PC-9 (cell line): ENCODE results near the gene DIP2C. TPM values are rescaled to one million over a fixed set of nuclear protein-coding genes. Genes with fewer than 3 reads are reported as not detected.
"Not testable (repeated sequence)": the region's sequence is repeated elsewhere in the genome, so short reads cannot be mapped to it uniquely, and the experiment has no call there.

Experiments
- BruUV-seq: library from RNA; stranded (reverse); fragments of 400-500 nt; replicated peaks from 2 replicates; lab custom pipeline; 2021; lab: Mats Ljungman, UMichigan
- CTCF ChIA-PET: fragments of 300-600 bp; sonication (Branson Sonifier 250); formaldehyde crosslinking; loops from one replicate; lab custom pipeline; 2022; ENCODE audit warnings: antibody characterized with exemption; lab: Charles Lee
- POLR2A ChIA-PET: fragments of 300-600 bp; sonication (Branson Sonifier 250); formaldehyde crosslinking; loops from one replicate; lab custom pipeline; 2022; ENCODE audit warnings: antibody characterized with exemption; ENCODE audit not compliant: unreplicated experiment; lab: Charles Lee
- DNase-seq, 2 experiments: peaks; one replicate each; pipeline versions ENCODE4 v3.0.0 to v3.0.0-alpha.2; 2015 to 2022; ENCODE audit warnings: mixed read lengths in 1 of 2
- H2AFZ ChIP-seq: fragments of 200-600 bp; sonication (generic); 2 replicates; pipeline ENCODE4 v1.8.1; 2017; ENCODE audit warnings: antibody characterized with exemption
- H3F3A ChIP-seq: fragments of 200-600 bp; sonication (generic); 2 replicates; pipeline ENCODE4 v1.8.1; 2017; ENCODE audit warnings: antibody characterized with exemption, mild to moderate bottlenecking, low read depth; ENCODE audit not compliant: insufficient read depth
- H3K27ac ChIP-seq: fragments of 200-600 bp; sonication (generic); 2 replicates; pipeline ENCODE4 v1.6.1; 2016; ENCODE audit warnings: mixed run types
- H3K27me3 ChIP-seq: fragments of 200-600 bp; sonication (generic); 2 replicates; pipeline ENCODE4 v1.6.1; 2016; ENCODE audit warnings: low read depth, mixed run types; ENCODE audit not compliant: insufficient read depth
- H3K36me3 ChIP-seq: fragments of 200-600 bp; sonication (generic); 2 replicates; pipeline ENCODE4 v1.6.1; 2016; ENCODE audit warnings: low read depth, mixed run types
- H3K4me1 ChIP-seq: fragments of 200-600 bp; sonication (generic); replicated peaks from 2 replicates; pipeline ENCODE4 v1.6.1; 2016; ENCODE audit warnings: mixed run types; ENCODE audit not compliant: insufficient read depth
- H3K4me2 ChIP-seq: fragments of 200-600 bp; sonication (generic); 2 replicates; pipeline ENCODE4 v1.6.1; 2017; ENCODE audit warnings: mixed run types
- H3K4me3 ChIP-seq: fragments of 200-600 bp; sonication (generic); 2 replicates; pipeline ENCODE4 v1.6.1; 2016; ENCODE audit warnings: mixed run types
- H3K79me2 ChIP-seq: fragments of 200-600 bp; sonication (generic); 2 replicates; pipeline ENCODE4 v1.6.1; 2017; ENCODE audit warnings: low read depth, mixed run types
- H3K9me2 ChIP-seq: fragments of 200-600 bp; sonication (generic); 2 replicates; pipeline ENCODE4 v1.8.1; 2017; ENCODE audit warnings: mild to moderate bottlenecking; ENCODE audit not compliant: insufficient read depth
- H3K9me3 ChIP-seq: fragments of 200-600 bp; sonication (generic); 2 replicates; pipeline ENCODE4 v1.8.1; 2016; ENCODE audit warnings: low read depth; ENCODE audit not compliant: insufficient read depth
- H4K20me1 ChIP-seq: fragments of 200-600 bp; sonication (generic); 2 replicates; pipeline ENCODE4 v1.8.1; 2017; ENCODE audit not compliant: insufficient read depth
- CTCF ChIP-seq: fragments of 200-600 bp; sonication (generic); conservative IDR thresholded peaks from 2 replicates; pipeline ENCODE4 v1.6.1; 2017; ENCODE audit warnings: mixed run types, antibody characterized with exemption, mild to moderate bottlenecking, moderate library complexity
- EZH2 ChIP-seq: fragments of 200-600 bp; sonication (generic); IDR thresholded peaks from 2 replicates; pipeline ENCODE4 v1.8.0; 2017; ENCODE audit warnings: antibody characterized with exemption, low read depth
- intact Hi-C: fragments of 100-400 bp; cut with micrococcal nuclease; formaldehyde crosslinking; loops from one replicate; pipeline ENCODE4 v1.10.0; 2022; ENCODE audit not compliant: unreplicated experiment
- total RNA-seq: library from RNA; stranded (reverse); gene quantifications from 2 replicates; pipeline ENCODE4 v1.2.3, GENCODE V29; 2021

DIP2C gene
- total RNA-seq, 1 experiment from 2014 or later, result 0.83 TPM

GRCh38 chr10:612696-613095 is 76.8 kb downstream of the DIP2C start:
- CTCF ChIA-PET, result no interaction called here
- H3K27ac ChIP-seq, result no peak overlapping the region
- no peaks in the 10 kb centered on the region for H3K4me1 ChIP-seq
- BruUV-seq, result no TSS peak
- POLR2A ChIA-PET, result interaction anchor here (0.7 kb wide), 1 partner anchor 284 kb away, joined by 3 read pairs; no protein-coding TSS in a partner anchor
- no peak overlapping the region for H3K4me3 ChIP-seq
- H2AFZ ChIP-seq, result no peak overlapping the region
- no peaks in the 10 kb centered on the region for H3F3A ChIP-seq
- no peaks in the 10 kb centered on the region for H3K79me2 ChIP-seq
- H3K4me2 ChIP-seq, result no peak overlapping the region
- no peaks in the 10 kb centered on the region for H4K20me1 ChIP-seq
- no peaks in the 10 kb centered on the region for H3K9me3 ChIP-seq
- intact Hi-C loops, result loop anchor here (1.0 kb wide), 1 partner anchor 65 kb away; no protein-coding TSS in a partner anchor
- peaks cover 12% of the 10 kb centered on the region; the same call in 1 of the 2 replicates for H3K27me3 ChIP-seq
- H3K36me3 ChIP-seq, result no peaks in the 10 kb centered on the region
- no peak for DNase-seq
- TF ChIP-seq CTCF (no peak), EZH2 (no peak)
- no peaks in the 10 kb centered on the region for H3K9me2 ChIP-seq

GRCh38 chr10:610642-611305 is 78.7 kb downstream of the DIP2C start:
- BruUV-seq, H3K4me3 ChIP-seq, H3K4me2 ChIP-seq, H4K20me1 ChIP-seq, H3K9me3 ChIP-seq, H3K9me2 ChIP-seq, H3K79me2 ChIP-seq, intact Hi-C loops, CTCF ChIA-PET, H2AFZ ChIP-seq, DNase-seq, H3F3A ChIP-seq, H3K27ac ChIP-seq, POLR2A ChIA-PET, H3K4me1 ChIP-seq, H3K36me3 ChIP-seq: not testable (repeated sequence)
- H3K27me3 ChIP-seq, result peaks cover 17% of the 10 kb centered on the region; the same call in 1 of the 2 replicates

GRCh38 chr10:609868-610545 is 79.5 kb downstream of the DIP2C start:
- H3K36me3 ChIP-seq, result no peaks in the 10 kb centered on the region
- H2AFZ ChIP-seq, result no peak overlapping the region
- intact Hi-C loops, result no loop called here
- H3K4me2 ChIP-seq, result no peak overlapping the region
- H3K4me1 ChIP-seq, result no peaks in the 10 kb centered on the region
- no peaks in the 10 kb centered on the region for H4K20me1 ChIP-seq
- no peaks in the 10 kb centered on the region for H3F3A ChIP-seq
- ChIA-PET CTCF (no interaction called here), POLR2A (no interaction called here)
- BruUV-seq, result no TSS peak
- H3K27me3 ChIP-seq, result peaks cover 23% of the 10 kb centered on the region
- no peaks in the 10 kb centered on the region for H3K9me2 ChIP-seq
- TF ChIP-seq EZH2 (no peak), CTCF (no peak)
- no peaks in the 10 kb centered on the region for H3K9me3 ChIP-seq
- no peaks in the 10 kb centered on the region for H3K79me2 ChIP-seq
- no peak overlapping the region for H3K27ac ChIP-seq
- no peak overlapping the region for H3K4me3 ChIP-seq
- no peak for DNase-seq
